ENCODE measurements around the gene AMZ1.
A peak's percentile ranks its signal among the peaks of the same experiment; 100 is the strongest.
"Not testable (repeated sequence)": the region's sequence is repeated elsewhere in the genome, so short reads cannot be mapped to it uniquely, and the experiment has no call there.

The AMZ1 gene

DNA sequence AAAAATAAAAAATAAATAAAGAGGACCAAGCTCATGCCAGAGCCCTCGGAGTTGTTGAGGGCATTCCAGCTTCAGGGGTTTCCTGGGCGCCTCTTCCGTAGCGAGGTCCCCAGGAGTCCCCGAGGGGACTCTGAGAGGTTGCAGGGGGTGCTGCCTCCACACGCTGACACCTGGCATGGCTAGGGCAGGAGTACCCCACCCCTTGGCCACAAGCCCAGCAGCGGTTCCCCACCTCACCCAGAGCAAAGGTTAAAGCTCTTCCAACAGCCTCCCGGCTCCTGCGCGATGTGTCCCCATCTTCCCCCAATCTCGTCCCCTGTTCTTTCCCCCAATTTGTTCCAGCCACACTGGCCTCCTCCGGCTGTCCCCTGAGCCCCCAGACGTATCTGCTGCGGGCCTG, 4.5 kb downstream of the AMZ1 start:
- H3K36me3 ChIP-seq (replicated peaks; ENCODE audit: low read depth, low read length), result no peaks in the 10 kb centered on the region
- H4K20me1 ChIP-seq (ENCODE audit: insufficient read depth, low read length), result no peaks in the 10 kb centered on the region
- no peak for TF ChIP-seq EZH2phosphoT487 (IDR thresholded peaks at IDR 0.05; ENCODE audit: low read depth)
- TF ChIP-seq, protein P1, sequence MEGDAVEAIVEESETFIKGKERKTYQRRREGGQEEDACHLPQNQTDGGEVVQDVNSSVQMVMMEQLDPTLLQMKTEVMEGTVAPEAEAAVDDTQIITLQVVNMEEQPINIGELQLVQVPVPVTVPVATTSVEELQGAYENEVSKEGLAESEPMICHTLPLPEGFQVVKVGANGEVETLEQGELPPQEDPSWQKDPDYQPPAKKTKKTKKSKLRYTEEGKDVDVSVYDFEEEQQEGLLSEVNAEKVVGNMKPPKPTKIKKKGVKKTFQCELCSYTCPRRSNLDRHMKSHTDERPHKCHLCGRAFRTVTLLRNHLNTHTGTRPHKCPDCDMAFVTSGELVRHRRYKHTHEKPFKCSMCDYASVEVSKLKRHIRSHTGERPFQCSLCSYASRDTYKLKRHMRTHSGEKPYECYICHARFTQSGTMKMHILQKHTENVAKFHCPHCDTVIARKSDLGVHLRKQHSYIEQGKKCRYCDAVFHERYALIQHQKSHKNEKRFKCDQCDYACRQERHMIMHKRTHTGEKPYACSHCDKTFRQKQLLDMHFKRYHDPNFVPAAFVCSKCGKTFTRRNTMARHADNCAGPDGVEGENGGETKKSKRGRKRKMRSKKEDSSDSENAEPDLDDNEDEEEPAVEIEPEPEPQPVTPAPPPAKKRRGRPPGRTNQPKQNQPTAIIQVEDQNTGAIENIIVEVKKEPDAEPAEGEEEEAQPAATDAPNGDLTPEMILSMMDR (IDR thresholded peaks at IDR 0.05; ENCODE audit: low read depth, low read length), result no peak
- H3K4me1 ChIP-seq (ENCODE audit: low read length), result peaks cover 36% of the 10 kb centered on the region
- no peak overlapping the region for H3K4me3 ChIP-seq (ENCODE audit: low read length)
- no peak overlapping the region for H3K27ac ChIP-seq (ENCODE audit: low read length)
- no peaks in the 10 kb centered on the region for H3K9me3 ChIP-seq (ENCODE audit: insufficient read depth, low read length)
- H3K4me2 ChIP-seq (ENCODE audit: low read length), result no peak overlapping the region
- H2AFZ ChIP-seq (ENCODE audit: low read depth, low read length), result no peak overlapping the region
- H3K79me2 ChIP-seq (ENCODE audit: low read length), result no peaks in the 10 kb centered on the region
- H3K9ac ChIP-seq (ENCODE audit: low read length), result no peak overlapping the region
- H3K27me3 ChIP-seq (ENCODE audit: low read depth, low read length), result peaks cover 31% of the 10 kb centered on the region

DNA sequence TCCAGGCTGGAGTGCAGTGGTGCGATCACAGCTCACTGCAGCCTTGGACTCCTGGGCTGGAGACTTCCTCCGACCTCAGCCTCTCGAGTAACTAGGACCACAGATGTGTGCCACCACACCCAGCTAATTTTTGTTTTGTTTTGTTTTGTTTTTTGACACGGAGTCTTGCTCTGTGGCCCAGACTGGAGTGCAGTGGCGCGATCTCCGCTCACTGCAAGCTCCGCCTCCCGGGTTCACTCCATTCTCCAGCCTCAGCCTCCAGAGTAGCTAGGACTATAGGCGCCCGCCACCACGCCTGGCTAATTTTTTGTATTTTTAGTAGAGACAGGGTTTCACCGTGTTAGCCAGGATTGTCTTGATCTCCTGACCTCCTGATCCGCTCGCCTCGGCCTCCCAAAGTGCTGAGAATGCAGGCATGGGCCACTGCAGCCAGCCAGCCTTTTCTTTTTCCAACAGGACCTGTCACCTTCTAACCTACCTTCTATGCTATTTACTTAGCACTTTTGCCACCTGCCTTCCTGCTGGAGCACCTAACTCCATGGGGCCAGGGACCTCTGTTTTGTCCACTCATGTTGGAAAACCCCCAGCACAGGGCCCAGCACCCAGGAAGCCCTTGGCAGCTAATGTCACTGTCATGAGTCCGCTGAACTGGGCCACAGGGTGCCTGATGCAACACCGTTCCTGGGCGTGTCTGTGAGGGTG, 5.6 kb downstream of the AMZ1 start:
- not testable (repeated sequence) for H3K36me3 ChIP-seq (replicated peaks; ENCODE audit: low read depth, low read length); H3K4me2 ChIP-seq (ENCODE audit: low read length); H2AFZ ChIP-seq (ENCODE audit: low read depth, low read length); H3K27ac ChIP-seq (ENCODE audit: low read length); H4K20me1 ChIP-seq (ENCODE audit: insufficient read depth, low read length); H3K9me3 ChIP-seq (ENCODE audit: insufficient read depth, low read length); H3K4me3 ChIP-seq (ENCODE audit: low read length); H3K9ac ChIP-seq (ENCODE audit: low read length); H3K79me2 ChIP-seq (ENCODE audit: low read length)
- Histone ChIP-seq H3K27me3 (ENCODE audit: low read depth, low read length) (peaks cover 25% of the 10 kb centered on the region), H3K4me1 (ENCODE audit: low read length) (peaks cover 37% of the 10 kb centered on the region)

DNA sequence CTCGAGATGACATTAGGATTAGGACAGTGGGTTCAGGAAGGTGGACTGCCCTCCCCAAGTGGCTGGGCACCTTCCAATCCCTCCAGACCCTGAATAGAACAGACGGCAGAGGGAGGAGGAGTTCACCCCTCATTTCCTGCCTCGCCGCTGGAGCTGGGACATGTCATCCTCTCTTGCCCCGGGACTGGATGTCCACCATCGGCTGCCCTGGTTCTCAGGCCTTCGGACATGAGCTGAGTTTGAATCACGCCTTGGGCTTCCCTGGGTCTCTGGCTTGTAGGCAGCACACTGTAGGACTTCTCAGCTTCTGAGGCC, 6.1 kb downstream of the AMZ1 start:
- H3K9ac ChIP-seq (ENCODE audit: low read length); H3K79me2 ChIP-seq (ENCODE audit: low read length); H3K9me3 ChIP-seq (ENCODE audit: insufficient read depth, low read length); H3K4me2 ChIP-seq (ENCODE audit: low read length); H3K4me3 ChIP-seq (ENCODE audit: low read length); H3K27ac ChIP-seq (ENCODE audit: low read length); H3K36me3 ChIP-seq (replicated peaks; ENCODE audit: low read depth, low read length); H4K20me1 ChIP-seq (ENCODE audit: insufficient read depth, low read length); H2AFZ ChIP-seq (ENCODE audit: low read depth, low read length): not testable (repeated sequence)
- peaks cover 37% of the 10 kb centered on the region for H3K4me1 ChIP-seq (ENCODE audit: low read length)
- H3K27me3 ChIP-seq (ENCODE audit: low read depth, low read length), result peaks cover 20% of the 10 kb centered on the region

DNA sequence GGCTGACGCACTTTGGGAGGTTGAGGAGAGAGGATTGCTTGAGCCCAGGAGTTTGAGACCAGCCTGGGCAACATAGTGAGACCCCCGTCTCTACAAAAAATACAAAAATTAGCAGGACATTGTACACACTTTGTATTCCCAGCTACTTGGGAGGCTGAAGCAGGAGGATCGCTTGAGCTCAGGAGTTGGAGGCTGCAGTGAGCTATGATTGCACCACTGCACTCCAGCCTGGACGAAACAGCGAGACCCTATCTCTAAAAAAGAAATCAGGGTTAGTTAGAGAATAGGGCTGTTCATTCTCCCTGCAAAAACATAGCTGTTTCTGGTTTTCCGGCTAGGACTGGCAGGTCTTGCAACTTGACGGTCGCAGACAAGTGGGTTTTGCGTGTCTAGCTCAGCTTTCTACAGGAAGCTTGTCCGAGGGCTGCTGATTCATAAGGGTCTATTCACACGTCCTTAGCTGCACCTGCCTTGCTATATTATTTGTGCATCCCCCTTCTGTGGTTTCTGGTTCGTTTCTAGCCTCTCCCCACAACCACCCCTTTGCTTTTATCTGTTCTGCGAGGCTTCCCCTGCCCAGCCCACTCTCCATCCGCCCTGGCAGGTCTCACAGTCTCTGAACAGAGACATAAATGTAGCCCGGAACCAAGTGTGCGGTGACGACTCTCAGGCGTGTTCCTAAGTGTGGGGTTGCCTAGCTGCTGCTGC, 10.7 kb downstream of the AMZ1 start:
- Histone ChIP-seq H3K79me2 (ENCODE audit: low read length) (no peaks in the 10 kb centered on the region), H3K27ac (ENCODE audit: low read length) (peak overlapping the region; percentile 37; the same call in 1 of the 2 replicates), H3K36me3 (replicated peaks; ENCODE audit: low read depth, low read length) (no peaks in the 10 kb centered on the region), H3K4me2 (ENCODE audit: low read length) (peak overlapping the region; percentile 97), H4K20me1 (ENCODE audit: insufficient read depth, low read length) (no peaks in the 10 kb centered on the region), H3K4me3 (ENCODE audit: low read length) (peak overlapping the region; percentile 74), H2AFZ (ENCODE audit: low read depth, low read length) (0 out of 2 replicates have a peak overlapping the region, but pooled peaks have one; percentile 53), H3K9ac (ENCODE audit: low read length) (peak overlapping the region; percentile 45), H3K27me3 (ENCODE audit: low read depth, low read length) (no peaks in the 10 kb centered on the region), H3K4me1 (ENCODE audit: low read length) (peaks cover 26% of the 10 kb centered on the region), H3K9me3 (ENCODE audit: insufficient read depth, low read length) (no peaks in the 10 kb centered on the region)
- TF ChIP-seq, protein P1 (IDR thresholded peaks at IDR 0.05; ENCODE audit: low read depth, low read length), result no peak
- TF ChIP-seq EZH2phosphoT487 (IDR thresholded peaks at IDR 0.05; ENCODE audit: low read depth), result no peak

DNA sequence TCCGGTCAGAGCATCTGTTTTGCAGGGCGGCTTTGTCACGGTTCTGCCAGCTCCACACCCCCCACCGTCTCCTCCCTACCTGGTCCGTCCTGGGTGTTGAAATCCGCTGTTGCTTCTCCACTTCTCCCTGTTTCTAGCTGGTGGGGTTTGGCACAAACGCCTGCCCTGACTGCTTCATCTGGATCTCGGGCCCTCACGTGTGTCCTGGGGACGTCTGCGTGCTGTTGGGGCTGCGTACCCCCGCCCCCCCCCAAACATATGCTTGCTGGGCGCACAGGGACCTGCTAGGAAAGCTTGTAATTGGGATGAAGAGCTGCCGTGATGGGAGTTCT, 11.3 kb downstream of the AMZ1 start:
- H3K4me1 ChIP-seq (ENCODE audit: low read length), result peaks cover 26% of the 10 kb centered on the region

More for the DNA sequence above, 11.3 kb downstream of the AMZ1 start:
- Histone ChIP-seq H3K27ac (ENCODE audit: low read length) (peak overlapping the region; percentile 37; the same call in 1 of the 2 replicates), H3K4me3 (ENCODE audit: low read length) (peak overlapping the region; percentile 74), H3K27me3 (ENCODE audit: low read depth, low read length) (no peaks in the 10 kb centered on the region), H4K20me1 (ENCODE audit: insufficient read depth, low read length) (no peaks in the 10 kb centered on the region), H3K36me3 (replicated peaks; ENCODE audit: low read depth, low read length) (no peaks in the 10 kb centered on the region), H3K4me2 (ENCODE audit: low read length) (peak overlapping the region; percentile 97), H2AFZ (ENCODE audit: low read depth, low read length) (peak overlapping the region; percentile 53; the same call in 1 of the 2 replicates), H3K9me3 (ENCODE audit: insufficient read depth, low read length) (no peaks in the 10 kb centered on the region), H3K9ac (ENCODE audit: low read length) (peak overlapping the region; percentile 45), H3K79me2 (ENCODE audit: low read length) (no peaks in the 10 kb centered on the region)
- TF ChIP-seq, protein P1 (IDR thresholded peaks at IDR 0.05; ENCODE audit: low read depth, low read length), result no peak
- TF ChIP-seq EZH2phosphoT487 (IDR thresholded peaks at IDR 0.05; ENCODE audit: low read depth), result no peak
